SK-N-MC (cell line): Measurements from ENCODE around the gene FXN.

Source experiments
- EZH2 ChIP-seq: fragments of 200-600 bp; sonication (generic); IDR thresholded peaks from one replicate; pipeline ENCODE4 v1.6.1; 2017; ENCODE audit warnings: antibody characterized with exemption
- FOXP2 ChIP-seq: optimal IDR thresholded peaks from 2 replicates; pipeline ENCODE3; 2011; ENCODE audit warnings: mild to moderate bottlenecking, moderate library complexity; ENCODE audit not compliant: insufficient read depth; ENCODE audit errors: extremely low read length, control extremely low read depth
- POLR2AphosphoS5 ChIP-seq: IDR thresholded peaks from 2 replicates; pipeline ENCODE4 v1.6.1; 2012; ENCODE audit warnings: mild to moderate bottlenecking, low read depth, low read length, borderline replicate concordance

GRCh38 chr9:68996462-68996861 lies 39.1 kb upstream of the FXN start:
- TF ChIP-seq EZH2 (no peak), POLR2AphosphoS5 (no peak), FOXP2 (no peak)
